ENCODE results near the gene OR51B5.
A peak's percentile ranks its signal among the peaks of the same experiment; 100 is the strongest.

DNA sequence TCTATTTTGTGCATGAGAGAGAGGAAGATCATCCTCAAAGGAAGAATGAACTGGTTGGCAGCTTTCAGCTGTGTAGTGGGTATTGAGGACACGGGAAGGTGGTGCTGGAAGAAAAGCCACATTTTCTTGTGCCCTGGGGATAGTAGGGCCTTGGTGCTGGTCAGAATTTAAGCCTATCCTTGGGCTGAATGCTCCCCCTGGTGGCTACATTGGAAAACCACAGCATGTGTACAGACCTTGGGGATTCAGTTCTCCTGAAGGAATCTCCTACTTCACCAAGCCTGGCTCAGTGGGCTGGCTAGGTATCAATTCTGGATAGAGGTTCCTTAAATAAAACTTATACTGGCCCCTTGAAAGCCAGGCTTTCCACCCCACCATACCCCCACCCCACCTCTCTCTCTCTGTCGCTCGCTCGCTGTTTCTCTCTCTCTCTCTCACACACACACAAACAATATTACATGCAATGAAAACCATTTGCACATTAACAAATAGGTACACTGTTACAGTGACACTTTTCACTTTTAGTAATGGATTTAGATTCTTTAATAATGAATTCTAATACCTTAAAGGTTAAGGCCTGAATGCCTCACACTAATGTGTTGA is 37.5 kb upstream of the OR51B5 start:
- no peak for TF ChIP-seq YY1 (IDR thresholded peaks at IDR 0.05)
- TF ChIP-seq, protein P1, sequence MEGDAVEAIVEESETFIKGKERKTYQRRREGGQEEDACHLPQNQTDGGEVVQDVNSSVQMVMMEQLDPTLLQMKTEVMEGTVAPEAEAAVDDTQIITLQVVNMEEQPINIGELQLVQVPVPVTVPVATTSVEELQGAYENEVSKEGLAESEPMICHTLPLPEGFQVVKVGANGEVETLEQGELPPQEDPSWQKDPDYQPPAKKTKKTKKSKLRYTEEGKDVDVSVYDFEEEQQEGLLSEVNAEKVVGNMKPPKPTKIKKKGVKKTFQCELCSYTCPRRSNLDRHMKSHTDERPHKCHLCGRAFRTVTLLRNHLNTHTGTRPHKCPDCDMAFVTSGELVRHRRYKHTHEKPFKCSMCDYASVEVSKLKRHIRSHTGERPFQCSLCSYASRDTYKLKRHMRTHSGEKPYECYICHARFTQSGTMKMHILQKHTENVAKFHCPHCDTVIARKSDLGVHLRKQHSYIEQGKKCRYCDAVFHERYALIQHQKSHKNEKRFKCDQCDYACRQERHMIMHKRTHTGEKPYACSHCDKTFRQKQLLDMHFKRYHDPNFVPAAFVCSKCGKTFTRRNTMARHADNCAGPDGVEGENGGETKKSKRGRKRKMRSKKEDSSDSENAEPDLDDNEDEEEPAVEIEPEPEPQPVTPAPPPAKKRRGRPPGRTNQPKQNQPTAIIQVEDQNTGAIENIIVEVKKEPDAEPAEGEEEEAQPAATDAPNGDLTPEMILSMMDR (IDR thresholded peaks at IDR 0.05; ENCODE audit: low read depth, low read length, missing input control), result peak; percentile 65
- no peak for TF ChIP-seq JUND (IDR thresholded peaks at IDR 0.05)
- TF ChIP-seq, protein P2, sequence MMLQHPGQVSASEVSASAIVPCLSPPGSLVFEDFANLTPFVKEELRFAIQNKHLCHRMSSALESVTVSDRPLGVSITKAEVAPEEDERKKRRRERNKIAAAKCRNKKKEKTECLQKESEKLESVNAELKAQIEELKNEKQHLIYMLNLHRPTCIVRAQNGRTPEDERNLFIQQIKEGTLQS (IDR thresholded peaks at IDR 0.05), result no peak
- TF ChIP-seq, protein P3, sequence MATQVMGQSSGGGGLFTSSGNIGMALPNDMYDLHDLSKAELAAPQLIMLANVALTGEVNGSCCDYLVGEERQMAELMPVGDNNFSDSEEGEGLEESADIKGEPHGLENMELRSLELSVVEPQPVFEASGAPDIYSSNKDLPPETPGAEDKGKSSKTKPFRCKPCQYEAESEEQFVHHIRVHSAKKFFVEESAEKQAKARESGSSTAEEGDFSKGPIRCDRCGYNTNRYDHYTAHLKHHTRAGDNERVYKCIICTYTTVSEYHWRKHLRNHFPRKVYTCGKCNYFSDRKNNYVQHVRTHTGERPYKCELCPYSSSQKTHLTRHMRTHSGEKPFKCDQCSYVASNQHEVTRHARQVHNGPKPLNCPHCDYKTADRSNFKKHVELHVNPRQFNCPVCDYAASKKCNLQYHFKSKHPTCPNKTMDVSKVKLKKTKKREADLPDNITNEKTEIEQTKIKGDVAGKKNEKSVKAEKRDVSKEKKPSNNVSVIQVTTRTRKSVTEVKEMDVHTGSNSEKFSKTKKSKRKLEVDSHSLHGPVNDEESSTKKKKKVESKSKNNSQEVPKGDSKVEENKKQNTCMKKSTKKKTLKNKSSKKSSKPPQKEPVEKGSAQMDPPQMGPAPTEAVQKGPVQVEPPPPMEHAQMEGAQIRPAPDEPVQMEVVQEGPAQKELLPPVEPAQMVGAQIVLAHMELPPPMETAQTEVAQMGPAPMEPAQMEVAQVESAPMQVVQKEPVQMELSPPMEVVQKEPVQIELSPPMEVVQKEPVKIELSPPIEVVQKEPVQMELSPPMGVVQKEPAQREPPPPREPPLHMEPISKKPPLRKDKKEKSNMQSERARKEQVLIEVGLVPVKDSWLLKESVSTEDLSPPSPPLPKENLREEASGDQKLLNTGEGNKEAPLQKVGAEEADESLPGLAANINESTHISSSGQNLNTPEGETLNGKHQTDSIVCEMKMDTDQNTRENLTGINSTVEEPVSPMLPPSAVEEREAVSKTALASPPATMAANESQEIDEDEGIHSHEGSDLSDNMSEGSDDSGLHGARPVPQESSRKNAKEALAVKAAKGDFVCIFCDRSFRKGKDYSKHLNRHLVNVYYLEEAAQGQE (IDR thresholded peaks at IDR 0.05), result no peak
- no peak for TF ChIP-seq SP1 (IDR thresholded peaks at IDR 0.05)
- no peak for TF ChIP-seq EGR1 (IDR thresholded peaks at IDR 0.05; ENCODE audit: low read depth in 2 of 2)
- no peak for TF ChIP-seq GABPA (IDR thresholded peaks at IDR 0.05 in 1 of 2, conservative IDR thresholded peaks at IDR 0.05 in 1 of 2)
- TF ChIP-seq, protein P4, sequence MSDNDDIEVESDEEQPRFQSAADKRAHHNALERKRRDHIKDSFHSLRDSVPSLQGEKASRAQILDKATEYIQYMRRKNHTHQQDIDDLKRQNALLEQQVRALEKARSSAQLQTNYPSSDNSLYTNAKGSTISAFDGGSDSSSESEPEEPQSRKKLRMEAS (IDR thresholded peaks at IDR 0.05), result no peak
- TF ChIP-seq TAF1 (conservative IDR thresholded peaks at IDR 0.05), result no peak
- TF ChIP-seq RAD21 (IDR thresholded peaks at IDR 0.05), result peak; percentile 77 to 85
- TF ChIP-seq HNF4G (IDR thresholded peaks at IDR 0.05), result no peak
